ENCODE results near the gene PARD3.

The PARD3 gene

GRCh38 chr10:34494012-34494411 lies 321.1 kb downstream of the PARD3 start:
- TF ChIP-seq CTCF (IDR thresholded peaks at IDR 0.05) = no peak

GRCh38 chr10:34492081-34492480 lies 323.0 kb downstream of the PARD3 start:
- no peak for TF ChIP-seq CTCF (IDR thresholded peaks at IDR 0.05)

GRCh38 chr10:34491678-34492077 lies 323.4 kb downstream of the PARD3 start:
- no peak for TF ChIP-seq CTCF (IDR thresholded peaks at IDR 0.05)

- TF ChIP-seq CTCF (IDR thresholded peaks at IDR 0.05) = no peak
These were observed 324.9 kb downstream of the PARD3 start for GRCh38 chr10:34489973-34490745.

GRCh38 chr10:34489411-34489810 lies 325.7 kb downstream of the PARD3 start:
- TF ChIP-seq CTCF (IDR thresholded peaks at IDR 0.05) = no peak

GRCh38 chr10:34488476-34489130 lies 326.5 kb downstream of the PARD3 start:
- TF ChIP-seq CTCF (IDR thresholded peaks at IDR 0.05) = no peak

GRCh38 chr10:34486008-34486407 lies 329.1 kb downstream of the PARD3 start:
- TF ChIP-seq CTCF (IDR thresholded peaks at IDR 0.05) = no peak

Data from LNCAP (cell line).